ENCODE measurements around the gene N4BP2L2. TPM values are rescaled to one million over a fixed set of nuclear protein-coding genes. Genes with fewer than 3 reads are reported as not detected.

Gene N4BP2L2
- total RNA-seq, 2 experiments from 2014 or later, result 97.1 to 111 TPM

- Mint-ChIP-seq H3K4me1 (ENCODE audit: low read depth) (peaks cover 11% of the 10 kb centered on the region), H3K9me3 (ENCODE audit: insufficient read depth) (no peaks in the 10 kb centered on the region), H3K4me3 (no peak overlapping the region), H3K27ac (no peak overlapping the region), H3K27me3 (ENCODE audit: low read depth) (no peaks in the 10 kb centered on the region), H3K36me3 (ENCODE audit: low read depth) (peaks cover 5% of the 10 kb centered on the region)
- no peak for ATAC-seq
- ChIA-PET POLR2A (no interaction called here), CTCF (interaction anchor here (1.7 kb wide), 1 partner anchor 13 kb away, joined by 3 read pairs; no protein-coding TSS in a partner anchor)
- no peak for DNase-seq
Observed at GRCh38 chr13:32495841-32496240, 42.8 kb downstream of the N4BP2L2 start.

- no peak overlapping the region for H3K27ac Mint-ChIP-seq
- no peak overlapping the region for H3K4me3 Mint-ChIP-seq
- DNase-seq (no peak), ATAC-seq (no peak)
- no peaks in the 10 kb centered on the region for H3K27me3 Mint-ChIP-seq (ENCODE audit: low read depth)
- no peaks in the 10 kb centered on the region for H3K9me3 Mint-ChIP-seq (ENCODE audit: insufficient read depth)
- POLR2A ChIA-PET, result no interaction called here
- H3K36me3 Mint-ChIP-seq (ENCODE audit: low read depth), result peaks cover 5% of the 10 kb centered on the region
- peaks cover 11% of the 10 kb centered on the region for H3K4me1 Mint-ChIP-seq (ENCODE audit: low read depth)
- CTCF ChIA-PET, result interaction anchor here (1.7 kb wide), 1 partner anchor 14 kb away, joined by 3 read pairs; no protein-coding TSS in a partner anchor
Observed at GRCh38 chr13:32495429-32495828, 43.2 kb downstream of the N4BP2L2 start.

GRCh38 chr13:32491028-32491427 is 47.6 kb downstream of the N4BP2L2 start:
- H3K36me3 Mint-ChIP-seq (ENCODE audit: low read depth), result peaks cover 2% of the 10 kb centered on the region
- ATAC-seq (no peak), DNase-seq (no peak)
- H3K27me3 Mint-ChIP-seq (ENCODE audit: low read depth), result no peaks in the 10 kb centered on the region
- no peak overlapping the region for H3K4me3 Mint-ChIP-seq
- ChIA-PET POLR2A (no interaction called here), CTCF (no interaction called here)
- no peak overlapping the region for H3K27ac Mint-ChIP-seq
- H3K9me3 Mint-ChIP-seq (ENCODE audit: insufficient read depth), result no peaks in the 10 kb centered on the region
- no peaks in the 10 kb centered on the region for H3K4me1 Mint-ChIP-seq (ENCODE audit: low read depth)

GRCh38 chr13:32476892-32477291 is 61.7 kb downstream of the N4BP2L2 start:
- CTCF ChIA-PET, result interaction anchor here (0.6 kb wide), 1 partner anchor 467 kb away, joined by 3 read pairs; no protein-coding TSS in a partner anchor
- Mint-ChIP-seq H3K27me3 (ENCODE audit: low read depth) (no peaks in the 10 kb centered on the region), H3K4me3 (no peak overlapping the region), H3K27ac (no peak overlapping the region), H3K9me3 (ENCODE audit: insufficient read depth) (no peaks in the 10 kb centered on the region), H3K36me3 (ENCODE audit: low read depth) (no peaks in the 10 kb centered on the region), H3K4me1 (ENCODE audit: low read depth) (no peaks in the 10 kb centered on the region)
- POLR2A ChIA-PET, result interaction anchor here (0.6 kb wide), 1 partner anchor 163 kb away, joined by 3 read pairs; no protein-coding TSS in a partner anchor
- DNase-seq (no peak), ATAC-seq (no peak)

- ChIA-PET CTCF (interaction anchor here (1.4 kb wide), 1 partner anchor 9 kb away, joined by 7 read pairs; no protein-coding TSS in a partner anchor), POLR2A (interaction anchor here (0.6 kb wide), 1 partner anchor 163 kb away, joined by 3 read pairs; no protein-coding TSS in a partner anchor)
- Mint-ChIP-seq H3K27ac (no peak overlapping the region), H3K27me3 (ENCODE audit: low read depth) (no peaks in the 10 kb centered on the region), H3K4me1 (ENCODE audit: low read depth) (no peaks in the 10 kb centered on the region), H3K9me3 (ENCODE audit: insufficient read depth) (no peaks in the 10 kb centered on the region), H3K36me3 (ENCODE audit: low read depth) (no peaks in the 10 kb centered on the region), H3K4me3 (no peak overlapping the region)
- ATAC-seq, result no peak
- DNase-seq, result no peak
Observed at GRCh38 chr13:32476021-32476731, 62.4 kb downstream of the N4BP2L2 start.

- H3K4me1 Mint-ChIP-seq (ENCODE audit: low read depth), result no peaks in the 10 kb centered on the region
- H3K27me3 Mint-ChIP-seq (ENCODE audit: low read depth), result no peaks in the 10 kb centered on the region
- H3K9me3 Mint-ChIP-seq (ENCODE audit: insufficient read depth), result no peaks in the 10 kb centered on the region
- CTCF ChIA-PET, result interaction anchor here (1.4 kb wide), 1 partner anchor 8 kb away, joined by 7 read pairs; no protein-coding TSS in a partner anchor
- no peak overlapping the region for H3K4me3 Mint-ChIP-seq
- no peaks in the 10 kb centered on the region for H3K36me3 Mint-ChIP-seq (ENCODE audit: low read depth)
- no peak for DNase-seq
- POLR2A ChIA-PET, result no interaction called here
- H3K27ac Mint-ChIP-seq, result no peak overlapping the region
- ATAC-seq, result no peak
Observed at GRCh38 chr13:32474999-32475792, 63.4 kb downstream of the N4BP2L2 start.

GRCh38 chr13:32473650-32474049 is 64.9 kb downstream of the N4BP2L2 start:
- Mint-ChIP-seq H3K4me1 (ENCODE audit: low read depth) (no peaks in the 10 kb centered on the region), H3K36me3 (ENCODE audit: low read depth) (no peaks in the 10 kb centered on the region), H3K4me3 (no peak overlapping the region), H3K9me3 (ENCODE audit: insufficient read depth) (no peaks in the 10 kb centered on the region), H3K27ac (no peak overlapping the region), H3K27me3 (ENCODE audit: low read depth) (no peaks in the 10 kb centered on the region)
- no peak for DNase-seq
- POLR2A ChIA-PET, result no interaction called here
- CTCF ChIA-PET, result interaction anchor here (1.6 kb wide), 1 partner anchor 108 kb away, joined by 3 read pairs; no protein-coding TSS in a partner anchor
- ATAC-seq, result no peak

GRCh38 chr13:32472194-32472621 is 66.4 kb downstream of the N4BP2L2 start:
- Mint-ChIP-seq H3K36me3 (ENCODE audit: low read depth) (no peaks in the 10 kb centered on the region), H3K27me3 (ENCODE audit: low read depth) (no peaks in the 10 kb centered on the region), H3K4me3 (no peak overlapping the region), H3K27ac (no peak overlapping the region), H3K4me1 (ENCODE audit: low read depth) (no peaks in the 10 kb centered on the region), H3K9me3 (ENCODE audit: insufficient read depth) (no peaks in the 10 kb centered on the region)
- ATAC-seq (no peak), DNase-seq (no peak)
- ChIA-PET CTCF (interaction anchor here (1.6 kb wide), 1 partner anchor 109 kb away, joined by 3 read pairs; no protein-coding TSS in a partner anchor), POLR2A (no interaction called here)

GRCh38 chr13:32471187-32471922 is 67.2 kb downstream of the N4BP2L2 start:
- H3K36me3 Mint-ChIP-seq (ENCODE audit: low read depth), result no peaks in the 10 kb centered on the region
- no peak overlapping the region for H3K4me3 Mint-ChIP-seq
- POLR2A ChIA-PET, result no interaction called here
- no peak overlapping the region for H3K27ac Mint-ChIP-seq
- H3K4me1 Mint-ChIP-seq (ENCODE audit: low read depth), result no peaks in the 10 kb centered on the region
- no peaks in the 10 kb centered on the region for H3K9me3 Mint-ChIP-seq (ENCODE audit: insufficient read depth)
- DNase-seq, result no peak
- CTCF ChIA-PET, result interaction anchor here (0.6 kb wide), 1 partner anchor 110 kb away, joined by 4 read pairs; no protein-coding TSS in a partner anchor
- no peak for ATAC-seq
- no peaks in the 10 kb centered on the region for H3K27me3 Mint-ChIP-seq (ENCODE audit: low read depth)

- Mint-ChIP-seq H3K4me1 (ENCODE audit: low read depth) (no peaks in the 10 kb centered on the region), H3K27ac (no peak overlapping the region), H3K9me3 (ENCODE audit: insufficient read depth) (no peaks in the 10 kb centered on the region), H3K27me3 (ENCODE audit: low read depth) (no peaks in the 10 kb centered on the region), H3K4me3 (no peak overlapping the region), H3K36me3 (ENCODE audit: low read depth) (no peaks in the 10 kb centered on the region)
- POLR2A ChIA-PET, result interaction anchor here (0.6 kb wide), 1 partner anchor 19 kb away, joined by 3 read pairs; no protein-coding TSS in a partner anchor
- ATAC-seq, result no peak
- CTCF ChIA-PET, result interaction anchor here (0.7 to 4.3 kb wide), 5 partner anchors 13 to 113 kb away, joined by 3 to 31 read pairs (median 4); no protein-coding TSS in a partner anchor
- no peak for DNase-seq
Observed at GRCh38 chr13:32468502-32469142, 70.0 kb downstream of the N4BP2L2 start.

- CTCF ChIA-PET, result interaction anchor here (0.8 to 1.4 kb wide), 3 partner anchors 10 to 125 kb away, joined by 3 to 4 read pairs (median 3); no protein-coding TSS in a partner anchor
- H3K4me1 Mint-ChIP-seq (ENCODE audit: low read depth), result no peaks in the 10 kb centered on the region
- H3K9me3 Mint-ChIP-seq (ENCODE audit: insufficient read depth), result peaks cover 17% of the 10 kb centered on the region
- ATAC-seq (no peak), DNase-seq (no peak)
- H3K4me3 Mint-ChIP-seq, result no peak overlapping the region
- POLR2A ChIA-PET, result no interaction called here
- peaks cover 29% of the 10 kb centered on the region for H3K36me3 Mint-ChIP-seq (ENCODE audit: low read depth)
- no peak overlapping the region for H3K27ac Mint-ChIP-seq
- no peaks in the 10 kb centered on the region for H3K27me3 Mint-ChIP-seq (ENCODE audit: low read depth)
Observed at GRCh38 chr13:32456591-32456990, 82.0 kb downstream of the N4BP2L2 start.
